ENCODE results near the gene FOXN4. TPM values are rescaled to one million over a fixed set of nuclear protein-coding genes. Genes with fewer than 3 reads are reported as not detected.

FOXN4 gene
- total and polyA plus RNA-seq, 4 donors, result 0.04 to 0.26 (median 0.15) TPM

- no peak overlapping the region for H3K27ac ChIP-seq (ENCODE audit: low read depth in 1 of 2, low read length in 1 of 2)
- DNase-seq (no peak), ATAC-seq (ENCODE audit: insufficient read depth, low FRiP score) (no peak)
- no peaks in the 10 kb centered on the region for H3K27me3 ChIP-seq (ENCODE audit: control insufficient read depth in 3 of 3, insufficient read depth in 3 of 3, low read length in 2 of 3)
- no peak overlapping the region for H3K9ac ChIP-seq (ENCODE audit: insufficient read depth in 1 of 2, low read length in 2 of 2)
- peaks cover 7 to 32% (median 20%) of the 10 kb centered on the region in 4 donors for H3K36me3 ChIP-seq (ENCODE audit: control insufficient read depth in 4 of 4, insufficient read depth in 4 of 4, low read length in 4 of 4)
- WGBS, 2 donors, result 71 to 76% methylated on average over 2 of the region's 2 CpGs
- H3K9me3 ChIP-seq (ENCODE audit: control insufficient read depth in 4 of 4, insufficient read depth in 3 of 4, low read length in 3 of 4), result no peaks in the 10 kb centered on the region
- no peaks in the 10 kb centered on the region for H3K4me1 ChIP-seq (ENCODE audit: control insufficient read depth in 5 of 5, insufficient read depth in 5 of 5, low read length in 5 of 5)
- TF ChIP-seq, protein P1, sequence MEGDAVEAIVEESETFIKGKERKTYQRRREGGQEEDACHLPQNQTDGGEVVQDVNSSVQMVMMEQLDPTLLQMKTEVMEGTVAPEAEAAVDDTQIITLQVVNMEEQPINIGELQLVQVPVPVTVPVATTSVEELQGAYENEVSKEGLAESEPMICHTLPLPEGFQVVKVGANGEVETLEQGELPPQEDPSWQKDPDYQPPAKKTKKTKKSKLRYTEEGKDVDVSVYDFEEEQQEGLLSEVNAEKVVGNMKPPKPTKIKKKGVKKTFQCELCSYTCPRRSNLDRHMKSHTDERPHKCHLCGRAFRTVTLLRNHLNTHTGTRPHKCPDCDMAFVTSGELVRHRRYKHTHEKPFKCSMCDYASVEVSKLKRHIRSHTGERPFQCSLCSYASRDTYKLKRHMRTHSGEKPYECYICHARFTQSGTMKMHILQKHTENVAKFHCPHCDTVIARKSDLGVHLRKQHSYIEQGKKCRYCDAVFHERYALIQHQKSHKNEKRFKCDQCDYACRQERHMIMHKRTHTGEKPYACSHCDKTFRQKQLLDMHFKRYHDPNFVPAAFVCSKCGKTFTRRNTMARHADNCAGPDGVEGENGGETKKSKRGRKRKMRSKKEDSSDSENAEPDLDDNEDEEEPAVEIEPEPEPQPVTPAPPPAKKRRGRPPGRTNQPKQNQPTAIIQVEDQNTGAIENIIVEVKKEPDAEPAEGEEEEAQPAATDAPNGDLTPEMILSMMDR (IDR thresholded peaks at IDR 0.05; ENCODE audit: control extremely low read depth, extremely low read depth), result no peak
- no peak overlapping the region for H3K4me3 ChIP-seq
Observed at GRCh38 chr12:109230193-109230592, 78.9 kb downstream of the FOXN4 start.

GRCh38 chr12:109228664-109229063 is 80.4 kb downstream of the FOXN4 start:
- 92 to 95% methylated on average over 4 of the region's 4 CpGs for WGBS, 2 donors
- H3K9me3 ChIP-seq (ENCODE audit: control insufficient read depth in 4 of 4, insufficient read depth in 3 of 4, low read length in 3 of 4), result no peaks in the 10 kb centered on the region
- no peaks in the 10 kb centered on the region for H3K27me3 ChIP-seq (ENCODE audit: control insufficient read depth in 3 of 3, insufficient read depth in 3 of 3, low read length in 2 of 3)
- H3K4me3 ChIP-seq, result no peak overlapping the region
- H3K4me1 ChIP-seq (ENCODE audit: control insufficient read depth in 5 of 5, insufficient read depth in 5 of 5, low read length in 5 of 5), result no peaks in the 10 kb centered on the region
- DNase-seq (no peak), ATAC-seq (ENCODE audit: insufficient read depth, low FRiP score) (no peak)
- no peak overlapping the region for H3K9ac ChIP-seq (ENCODE audit: insufficient read depth in 1 of 2, low read length in 2 of 2)
- TF ChIP-seq, protein P1 (IDR thresholded peaks at IDR 0.05; ENCODE audit: control extremely low read depth, extremely low read depth), result no peak
- no peak overlapping the region for H3K27ac ChIP-seq (ENCODE audit: low read depth in 1 of 2, low read length in 1 of 2)
- H3K36me3 ChIP-seq (ENCODE audit: control insufficient read depth in 4 of 4, insufficient read depth in 4 of 4, low read length in 4 of 4), result peaks cover 13 to 33% (median 21%) of the 10 kb centered on the region in 4 donors

Other genes starting within 250 kb of the FOXN4 start
- 10 to 100 TPM; 10.7 to 18.2 TPM for gene ALKBH2, start 215.8 kb downstream of the FOXN4 start, total RNA-seq
- 10 to 100 TPM; 20.0 to 42.5 TPM for gene ALKBH2, start 215.8 kb downstream of the FOXN4 start, polyA plus RNA-seq
- gene UNG, start 211.7 kb downstream of the FOXN4 start, total RNA-seq, result 10 to 100 TPM; 17.2 to 17.8 TPM
- 10 to 100 TPM; 11.8 to 12.5 TPM for gene UNG, start 211.7 kb downstream of the FOXN4 start, polyA plus RNA-seq
- 10 to 100 TPM; 22.0 to 24.5 TPM for gene ACACB, start 192.7 kb downstream of the FOXN4 start, total RNA-seq
- gene ACACB, start 192.7 kb downstream of the FOXN4 start, polyA plus RNA-seq, result 10 to 100 TPM in 1 of 2 donors, 1 to 10 TPM in 1; 2.9 to 14.5 TPM
- gene MYO1H, start 38.6 kb upstream of the FOXN4 start, total RNA-seq, result under 1 TPM in 1 of 2 donors, not detected in 1; 0.15 TPM
- gene MYO1H, start 38.6 kb upstream of the FOXN4 start, polyA plus RNA-seq, result under 1 TPM; 0.06 to 0.09 TPM
- 10 to 100 TPM; 56.3 to 72.6 TPM for gene KCTD10, start 168.0 kb upstream of the FOXN4 start, total RNA-seq
- gene KCTD10, start 168.0 kb upstream of the FOXN4 start, polyA plus RNA-seq, result 10 to 100 TPM; 21.7 to 51.1 TPM
- 10 to 100 TPM; 38.7 to 58.9 TPM for gene UBE3B, start 168.3 kb upstream of the FOXN4 start, total RNA-seq
- gene UBE3B, start 168.3 kb upstream of the FOXN4 start, polyA plus RNA-seq, result 10 to 100 TPM in 1 of 2 donors, 1 to 10 TPM in 1; 10.0 to 15.0 TPM

Measured in lung (tissue), 12 donors.